Psoas muscle (tissue), 8 donors: ENCODE data around the gene POLR2J. TPM values are rescaled to one million over a fixed set of nuclear protein-coding genes. Genes with fewer than 3 reads are reported as not detected.

Source experiments
- ATAC-seq, 4 donors: fragments of 200-7000 bp; cut with Tn5 transposase; one replicate each; pipeline ENCODE4 v1.9.1; 2020; ENCODE audit warnings: moderate library complexity in 3 of 4, mild to moderate bottlenecking in 2 of 4
- DNase-seq, 2 donors: peaks; one replicate each; pipeline ENCODE4 v3.0.0-alpha.2; 2020
- H3K27ac ChIP-seq: fragments of 200-600 bp; one replicate; pipeline ENCODE4 v1.8.0; 2022
- H3K27me3 ChIP-seq, 3 donors: fragments of 200-600 bp in 1 of 3; one replicate each; pipeline versions ENCODE4 v1.6.1 to v1.8.0; 2013 to 2022; ENCODE audit warnings: low read length in 2 of 3, mild to moderate bottlenecking in 2 of 3, moderate library complexity in 1 of 3; ENCODE audit not compliant: insufficient read depth in 3 of 3
- H3K36me3 ChIP-seq, 2 donors: fragments of 200-600 bp in 1 of 2; one replicate each; pipeline versions ENCODE4 v1.6.1 to v1.8.0; 2013 to 2022; ENCODE audit warnings: low read depth in 1 of 2, mild to moderate bottlenecking in 1 of 2, moderate library complexity in 1 of 2; ENCODE audit not compliant: insufficient read depth in 1 of 2
- H3K4me1 ChIP-seq: fragments of 200-600 bp; one replicate; pipeline ENCODE4 v1.8.0; 2022
- H3K4me3 ChIP-seq: fragments of 200-600 bp; one replicate; pipeline ENCODE4 v1.8.0; 2022; ENCODE audit warnings: mild to moderate bottlenecking
- H3K9me3 ChIP-seq: fragments of 200-600 bp; one replicate; pipeline ENCODE4 v1.8.0; 2022
- WGBS, 3 donors: extraction: QIAGEN DNeasy Blood & Tissue Kit; methylation state at CpG; one replicate each; pipeline versions ENCODE4 v1.1.6 to v1.1.7; 2013; 5-methylcytosine and 5-hydroxymethylcytosine counted together
- intact Hi-C, 2 donors: fragments of 100-400 bp; cut with DNase I; formaldehyde crosslinking; loops; one replicate each; pipeline versions ENCODE4 v1.11.0 to v1.14.2; 2022
- polyA plus RNA-seq, 3 donors: library from polyadenylated mRNA; stranded (reverse); fragments of 200-250 nt; gene quantifications; one replicate each; pipeline ENCODE4 v1.2.3, GENCODE V29; 2013
- total RNA-seq, 4 donors: library from RNA; stranded (reverse); fragmentation: NEBNext Ultra II Directional in 2 of 4; extraction: Animal tissue kit (Norgen Biotek cat#: 25700) in 2 of 4; gene quantifications; one replicate each; pipeline versions ENCODE4 v1.2.1 to v1.2.4, GENCODE V29; 2021 to 2023
- TF ChIP-seq, protein P1 (sequence below): fragments of 200-600 bp; IDR thresholded peaks from one replicate; pipeline ENCODE4 v1.8.0; 2022; ENCODE audit warnings: antibody characterized with exemption
- donor health status: healthy with polysubstance abuse.
- donor health status: DM: no; HTN: no; CAD: no; lungs with moderate emphysema.
- donor health status: Bipolar disorder and iron deficiency.
- donor health status: healthy.
- donor health status: DM: yes; HTN: yes; CAD: no.
- donor health status: DM: no; HTN: no; CAD: no.
- donor health status: DM: no; HTN: no; CAD: no.
- donor health status: DM: yes; HTN: yes; CAD: no.

POLR2J gene
- total and polyA plus RNA-seq, 7 donors: 55.9 to 229 (median 101) TPM

DNA sequence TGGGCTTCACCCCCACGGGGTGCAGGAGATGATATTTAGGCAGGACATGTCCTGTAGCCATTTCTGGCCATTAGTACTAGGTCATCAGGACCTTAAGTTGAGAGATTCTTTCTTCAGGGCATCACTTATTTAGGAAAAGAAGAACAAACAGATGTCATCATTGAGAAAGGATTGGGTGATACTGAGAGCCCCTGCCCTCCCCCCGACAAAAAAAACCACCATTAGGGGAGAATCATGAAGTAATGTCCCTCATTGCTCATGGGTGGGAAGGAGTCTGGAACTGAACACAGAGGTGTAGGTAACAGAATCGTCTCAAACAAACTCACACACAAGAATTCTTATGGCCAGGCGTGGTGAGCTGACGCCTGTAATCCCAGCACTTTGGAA is 51.7 kb downstream of the POLR2J start:
- ATAC-seq: no peak
- 87 to 93% (median 88%) methylated on average over 5 of the region's 5 CpGs for WGBS, 3 donors
- no peaks in the 10 kb centered on the region for H3K9me3 ChIP-seq
- no peak for DNase-seq
- H3K4me1 ChIP-seq: no peaks in the 10 kb centered on the region
- no peak overlapping the region for H3K4me3 ChIP-seq
- no peaks in the 10 kb centered on the region for H3K27me3 ChIP-seq
- intact Hi-C loops: no loop called here
- peaks cover 2 to 49% of the 10 kb centered on the region in 2 donors for H3K36me3 ChIP-seq
- TF ChIP-seq, protein P1, sequence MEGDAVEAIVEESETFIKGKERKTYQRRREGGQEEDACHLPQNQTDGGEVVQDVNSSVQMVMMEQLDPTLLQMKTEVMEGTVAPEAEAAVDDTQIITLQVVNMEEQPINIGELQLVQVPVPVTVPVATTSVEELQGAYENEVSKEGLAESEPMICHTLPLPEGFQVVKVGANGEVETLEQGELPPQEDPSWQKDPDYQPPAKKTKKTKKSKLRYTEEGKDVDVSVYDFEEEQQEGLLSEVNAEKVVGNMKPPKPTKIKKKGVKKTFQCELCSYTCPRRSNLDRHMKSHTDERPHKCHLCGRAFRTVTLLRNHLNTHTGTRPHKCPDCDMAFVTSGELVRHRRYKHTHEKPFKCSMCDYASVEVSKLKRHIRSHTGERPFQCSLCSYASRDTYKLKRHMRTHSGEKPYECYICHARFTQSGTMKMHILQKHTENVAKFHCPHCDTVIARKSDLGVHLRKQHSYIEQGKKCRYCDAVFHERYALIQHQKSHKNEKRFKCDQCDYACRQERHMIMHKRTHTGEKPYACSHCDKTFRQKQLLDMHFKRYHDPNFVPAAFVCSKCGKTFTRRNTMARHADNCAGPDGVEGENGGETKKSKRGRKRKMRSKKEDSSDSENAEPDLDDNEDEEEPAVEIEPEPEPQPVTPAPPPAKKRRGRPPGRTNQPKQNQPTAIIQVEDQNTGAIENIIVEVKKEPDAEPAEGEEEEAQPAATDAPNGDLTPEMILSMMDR: no peak
- H3K27ac ChIP-seq: peak overlapping the region; percentile 1

DNA sequence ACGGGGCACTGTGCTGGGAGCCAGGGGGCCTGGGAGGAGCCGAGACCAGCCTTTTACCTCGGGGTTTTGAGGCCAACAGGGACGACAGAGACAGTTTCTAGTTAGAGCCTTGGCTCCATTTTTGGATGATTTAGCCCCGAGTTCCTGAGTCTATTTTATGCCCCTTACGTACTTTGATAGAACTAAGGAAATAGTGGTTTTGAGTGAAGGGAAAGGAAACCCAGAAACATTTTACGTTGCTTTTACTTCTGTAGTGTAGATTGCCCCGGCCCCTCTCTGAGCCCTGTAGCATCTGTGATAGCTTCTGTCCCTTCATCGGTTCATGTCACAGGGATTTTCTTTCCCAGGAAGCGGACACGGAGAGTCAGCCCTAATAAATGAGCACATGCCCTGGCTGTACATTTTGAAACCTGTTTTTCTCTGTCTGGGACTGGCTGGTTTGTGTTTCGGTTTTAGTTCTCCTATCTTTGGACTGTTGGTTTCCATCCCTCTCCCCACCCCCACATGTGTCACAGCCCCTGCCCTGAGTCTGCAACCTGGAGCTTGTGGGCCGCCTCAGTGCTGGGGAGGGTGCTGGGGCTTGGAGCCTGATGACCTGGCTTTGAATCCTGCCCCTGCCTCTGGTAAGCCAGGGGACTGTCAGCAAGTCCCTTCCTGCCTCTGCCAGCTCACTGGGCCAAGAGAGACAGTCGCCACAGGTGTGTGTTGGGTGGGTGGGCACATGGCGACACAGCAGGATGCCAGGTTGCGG is 52.3 kb downstream of the POLR2J start:
- no peaks in the 10 kb centered on the region for H3K27me3 ChIP-seq
- intact Hi-C loops: no loop called here
- TF ChIP-seq, protein P1: no peak
- no peaks in the 10 kb centered on the region for H3K4me1 ChIP-seq
- no peaks in the 10 kb centered on the region for H3K9me3 ChIP-seq
- DNase-seq (no peak), ATAC-seq (no peak)
- 83 to 87% (median 83%) methylated on average over 16 of the region's 16 CpGs for WGBS, 3 donors
- no peak overlapping the region for H3K4me3 ChIP-seq
- peaks cover 2 to 54% of the 10 kb centered on the region in 2 donors for H3K36me3 ChIP-seq
- peak overlapping the region; percentile 1 for H3K27ac ChIP-seq

DNA sequence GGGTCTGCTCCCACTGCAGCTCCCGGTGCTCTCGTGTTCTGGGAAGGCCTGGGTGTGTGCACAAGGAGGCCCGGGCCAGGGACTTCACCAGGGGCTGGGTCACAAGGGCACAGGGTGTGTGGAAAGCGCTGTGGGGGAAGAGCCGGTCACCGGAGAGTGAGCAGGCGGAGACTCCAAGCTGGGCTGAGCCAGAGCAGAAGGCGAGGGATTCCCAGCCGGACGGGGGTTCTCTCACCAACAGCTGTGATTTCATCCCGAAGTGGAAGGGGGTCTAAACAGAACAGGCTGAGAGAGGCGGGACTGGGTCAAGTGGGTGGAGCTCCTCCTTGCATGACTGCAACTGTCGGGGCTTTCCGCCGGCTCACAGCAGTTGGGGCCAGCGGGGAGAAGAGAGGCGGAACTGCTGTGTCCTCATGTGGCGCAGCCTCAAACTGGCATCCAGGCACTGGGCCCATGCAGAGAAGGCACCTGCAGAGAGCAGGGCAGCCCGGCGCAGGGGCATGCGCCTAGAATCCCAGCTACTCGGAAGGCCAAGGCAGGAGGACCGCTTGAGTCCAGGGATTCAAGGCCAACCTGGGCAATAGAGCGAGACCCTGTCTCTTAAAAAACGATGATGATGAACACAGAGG is 53.0 kb downstream of the POLR2J start:
- no peaks in the 10 kb centered on the region for H3K4me1 ChIP-seq
- TF ChIP-seq, protein P1: no peak

DNA sequence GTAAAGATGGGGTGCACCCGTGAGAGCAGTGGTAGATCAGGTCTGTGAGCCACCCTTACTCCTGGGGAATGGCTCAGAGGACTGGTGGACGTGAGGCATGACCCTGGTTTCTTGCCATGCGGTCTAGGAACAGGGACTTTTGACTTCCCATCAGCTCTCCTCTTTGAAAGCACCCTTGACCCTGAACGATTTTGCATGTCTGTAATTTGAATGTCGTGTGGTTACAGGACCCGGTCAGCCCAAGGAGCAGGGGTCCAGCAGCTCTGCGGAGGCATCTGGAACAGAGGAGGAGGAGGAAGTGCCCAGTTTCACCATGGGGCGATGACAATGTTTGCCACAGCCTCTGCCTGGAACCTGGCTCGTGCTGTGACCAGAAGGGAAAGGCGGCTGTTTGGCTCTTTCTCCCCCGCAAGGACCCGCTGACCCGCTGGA is 53.9 kb downstream of the POLR2J start:
- H3K4me3 ChIP-seq: no peak overlapping the region
- H3K9me3 ChIP-seq: no peaks in the 10 kb centered on the region
- intact Hi-C loops: no loop called here
- TF ChIP-seq, protein P1: no peak
- H3K36me3 ChIP-seq: peaks cover 2 to 64% of the 10 kb centered on the region in 2 donors
- H3K27ac ChIP-seq: no peak overlapping the region
- no peaks in the 10 kb centered on the region for H3K27me3 ChIP-seq
- 75 to 86% (median 85%) methylated on average over 13 of the region's 13 CpGs for WGBS, 3 donors
- ATAC-seq: no peak
- no peak for DNase-seq
- H3K4me1 ChIP-seq: no peaks in the 10 kb centered on the region

More for the DNA sequence above, 53.0 kb downstream of the POLR2J start:
- Histone ChIP-seq H3K9me3 (no peaks in the 10 kb centered on the region), H3K27ac (no peak overlapping the region), H3K4me3 (no peak overlapping the region), H3K36me3 (peaks cover 2 to 61% of the 10 kb centered on the region in 2 donors), H3K27me3 (no peaks in the 10 kb centered on the region)
- peak; percentile 30 to 51 (median 34) for ATAC-seq
- WGBS, 3 donors: 66 to 70% (median 69%) methylated on average over 21 to 25 of the region's 25 CpGs
- intact Hi-C loops: no loop called here
- peak; percentile 39 to 69 for DNase-seq
